ENCODE data around the gene HYAL3.

HYAL3 gene

GRCh38 chr3:50318615-50319014, 19.4 kb upstream of the HYAL3 start:
- no peak overlapping the region for H2AFZ ChIP-seq (ENCODE audit: low read depth, low read length, severe bottlenecking)
- TF ChIP-seq CTCF (IDR thresholded peaks at IDR 0.05; ENCODE audit: insufficient read depth, low read length, poor library complexity, severe bottlenecking) (no peak), EZH2phosphoT487 (conservative IDR thresholded peaks at IDR 0.05; ENCODE audit: low read length) (no peak)
- no peaks in the 10 kb centered on the region for H3K27me3 ChIP-seq (ENCODE audit: low read length)
- H3K4me3 ChIP-seq (ENCODE audit: insufficient read depth, low read length, poor library complexity, severe bottlenecking) = no peak overlapping the region
- H3K79me2 ChIP-seq (ENCODE audit: insufficient read depth, low read length) = no peaks in the 10 kb centered on the region
- no peaks in the 10 kb centered on the region for H3K9me3 ChIP-seq (ENCODE audit: insufficient read depth, low read length)
- no peak overlapping the region for H3K4me2 ChIP-seq (ENCODE audit: low read depth, low read length, poor library complexity, severe bottlenecking)
- H3F3A ChIP-seq (ENCODE audit: insufficient read depth) = 0 out of 2 replicates have a peak, but pooled peaks cover 3% of the 10 kb centered on the region
- no peak overlapping the region for H3K27ac ChIP-seq (ENCODE audit: low read depth, low read length)
- no peak overlapping the region for H3K9ac ChIP-seq (ENCODE audit: low read length)
- H4K20me1 ChIP-seq (ENCODE audit: low read depth, low read length) = no peaks in the 10 kb centered on the region
- no peaks in the 10 kb centered on the region for H3K9me2 ChIP-seq (replicated peaks; ENCODE audit: insufficient read depth, low read length)
- H3K36me3 ChIP-seq (ENCODE audit: low read length) = no peaks in the 10 kb centered on the region

- Histone ChIP-seq H3K36me3 (ENCODE audit: low read length) (no peaks in the 10 kb centered on the region), H3K4me3 (ENCODE audit: insufficient read depth, low read length, poor library complexity, severe bottlenecking) (no peak overlapping the region), H3K4me2 (ENCODE audit: low read depth, low read length, poor library complexity, severe bottlenecking) (no peak overlapping the region), H3K9ac (ENCODE audit: low read length) (no peak overlapping the region), H3K9me2 (replicated peaks; ENCODE audit: insufficient read depth, low read length) (no peaks in the 10 kb centered on the region), H3K79me2 (ENCODE audit: insufficient read depth, low read length) (no peaks in the 10 kb centered on the region), H3K9me3 (ENCODE audit: insufficient read depth, low read length) (no peaks in the 10 kb centered on the region), H3F3A (ENCODE audit: insufficient read depth) (0 out of 2 replicates have a peak, but pooled peaks cover 3% of the 10 kb centered on the region), H3K27ac (ENCODE audit: low read depth, low read length) (no peak overlapping the region), H2AFZ (ENCODE audit: low read depth, low read length, severe bottlenecking) (no peak overlapping the region), H3K27me3 (ENCODE audit: low read length) (no peaks in the 10 kb centered on the region), H4K20me1 (ENCODE audit: low read depth, low read length) (no peaks in the 10 kb centered on the region)
- TF ChIP-seq EZH2phosphoT487 (conservative IDR thresholded peaks at IDR 0.05; ENCODE audit: low read length) (no peak), CTCF (IDR thresholded peaks at IDR 0.05; ENCODE audit: insufficient read depth, low read length, poor library complexity, severe bottlenecking) (no peak)
These were observed 19.0 kb upstream of the HYAL3 start for GRCh38 chr3:50318163-50318562.

- Histone ChIP-seq H3K36me3 (ENCODE audit: low read length) (no peaks in the 10 kb centered on the region), H3K4me2 (ENCODE audit: low read depth, low read length, poor library complexity, severe bottlenecking) (no peak overlapping the region), H3K4me3 (ENCODE audit: insufficient read depth, low read length, poor library complexity, severe bottlenecking) (no peak overlapping the region), H3K27ac (ENCODE audit: low read depth, low read length) (no peak overlapping the region), H4K20me1 (ENCODE audit: low read depth, low read length) (no peaks in the 10 kb centered on the region), H3K9ac (ENCODE audit: low read length) (no peak overlapping the region), H3F3A (ENCODE audit: insufficient read depth) (0 out of 2 replicates have a peak, but pooled peaks cover 3% of the 10 kb centered on the region), H3K9me3 (ENCODE audit: insufficient read depth, low read length) (no peaks in the 10 kb centered on the region), H3K79me2 (ENCODE audit: insufficient read depth, low read length) (no peaks in the 10 kb centered on the region), H2AFZ (ENCODE audit: low read depth, low read length, severe bottlenecking) (no peak overlapping the region), H3K9me2 (replicated peaks; ENCODE audit: insufficient read depth, low read length) (no peaks in the 10 kb centered on the region), H3K27me3 (ENCODE audit: low read length) (no peaks in the 10 kb centered on the region)
- TF ChIP-seq CTCF (IDR thresholded peaks at IDR 0.05; ENCODE audit: insufficient read depth, low read length, poor library complexity, severe bottlenecking) (no peak), EZH2phosphoT487 (conservative IDR thresholded peaks at IDR 0.05; ENCODE audit: low read length) (no peak)
These were observed 18.1 kb upstream of the HYAL3 start for GRCh38 chr3:50317300-50317699.
